ENCODE measurements around the gene ASTN2. TPM values are rescaled to one million over a fixed set of nuclear protein-coding genes. Genes with fewer than 3 reads are reported as not detected.

ASTN2 gene
- total RNA-seq, 1 donor from 2014 or later: 29.0 TPM

DNA sequence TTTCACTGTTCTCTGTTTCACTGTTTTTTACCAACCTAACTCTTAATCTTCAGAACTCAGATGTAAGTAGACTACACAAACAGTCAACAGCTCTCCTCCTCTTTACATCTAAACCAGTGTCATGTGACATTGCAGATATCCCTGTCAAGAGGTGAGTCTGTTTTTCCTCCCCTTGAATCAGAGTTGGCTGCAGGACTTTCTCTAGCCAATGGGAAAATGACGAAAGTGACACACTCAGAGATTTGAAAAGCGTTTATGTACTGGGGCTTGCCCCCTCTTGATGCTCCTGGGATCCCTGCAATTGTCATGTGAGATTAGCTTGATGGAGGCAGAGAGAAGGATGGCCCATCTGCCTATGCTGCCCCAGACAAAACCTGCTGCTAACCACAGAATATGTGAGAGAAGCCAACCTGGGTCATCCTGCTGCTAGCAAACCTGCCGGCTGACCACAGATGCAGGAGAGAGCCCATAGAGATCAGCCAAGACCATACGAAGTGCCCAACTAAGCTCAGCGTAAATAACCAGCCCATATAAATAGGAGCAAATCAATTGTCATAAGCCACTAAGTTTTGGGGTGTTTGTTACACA is 111.1 kb downstream of the ASTN2 start:
- Mint-ChIP-seq H3K4me1 (ENCODE audit: low read depth) (peaks cover 14% of the 10 kb centered on the region), H3K27me3 (peaks cover 2% of the 10 kb centered on the region), H3K9me3 (ENCODE audit: low read depth) (no peaks in the 10 kb centered on the region), H3K36me3 (ENCODE audit: insufficient read depth) (no peaks in the 10 kb centered on the region), H3K4me3 (ENCODE audit: low read depth) (no peak overlapping the region), H3K27ac (no peak overlapping the region)
- no peak for DNase-seq (ENCODE audit: low spot score, unreplicated experiment)
- TF ChIP-seq, protein P1, sequence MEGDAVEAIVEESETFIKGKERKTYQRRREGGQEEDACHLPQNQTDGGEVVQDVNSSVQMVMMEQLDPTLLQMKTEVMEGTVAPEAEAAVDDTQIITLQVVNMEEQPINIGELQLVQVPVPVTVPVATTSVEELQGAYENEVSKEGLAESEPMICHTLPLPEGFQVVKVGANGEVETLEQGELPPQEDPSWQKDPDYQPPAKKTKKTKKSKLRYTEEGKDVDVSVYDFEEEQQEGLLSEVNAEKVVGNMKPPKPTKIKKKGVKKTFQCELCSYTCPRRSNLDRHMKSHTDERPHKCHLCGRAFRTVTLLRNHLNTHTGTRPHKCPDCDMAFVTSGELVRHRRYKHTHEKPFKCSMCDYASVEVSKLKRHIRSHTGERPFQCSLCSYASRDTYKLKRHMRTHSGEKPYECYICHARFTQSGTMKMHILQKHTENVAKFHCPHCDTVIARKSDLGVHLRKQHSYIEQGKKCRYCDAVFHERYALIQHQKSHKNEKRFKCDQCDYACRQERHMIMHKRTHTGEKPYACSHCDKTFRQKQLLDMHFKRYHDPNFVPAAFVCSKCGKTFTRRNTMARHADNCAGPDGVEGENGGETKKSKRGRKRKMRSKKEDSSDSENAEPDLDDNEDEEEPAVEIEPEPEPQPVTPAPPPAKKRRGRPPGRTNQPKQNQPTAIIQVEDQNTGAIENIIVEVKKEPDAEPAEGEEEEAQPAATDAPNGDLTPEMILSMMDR (IDR thresholded peaks at IDR 0.05; ENCODE audit: unreplicated experiment): no peak

DNA sequence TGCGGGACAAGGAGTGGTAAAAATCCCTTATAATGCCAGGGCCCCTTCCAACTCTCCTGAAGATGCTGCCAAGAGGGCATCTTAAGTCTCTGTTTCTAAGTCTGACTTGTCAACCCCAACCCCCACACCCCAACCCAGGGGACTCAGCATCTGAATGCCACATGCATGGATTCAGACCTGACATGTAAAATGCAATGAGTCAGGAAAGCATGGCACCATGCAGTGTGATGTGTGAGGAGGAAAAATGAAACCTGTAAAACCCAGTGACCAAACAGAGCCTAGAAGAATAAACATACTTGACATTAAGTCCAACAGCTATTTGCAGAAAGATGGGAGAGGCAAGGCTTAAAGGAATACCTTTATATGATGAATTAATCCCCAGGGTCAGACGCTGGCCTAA is 112.4 kb downstream of the ASTN2 start:
- Mint-ChIP-seq H3K27me3 (no peaks in the 10 kb centered on the region), H3K9me3 (ENCODE audit: low read depth) (no peaks in the 10 kb centered on the region), H3K4me3 (ENCODE audit: low read depth) (no peak overlapping the region), H3K4me1 (ENCODE audit: low read depth) (peaks cover 12% of the 10 kb centered on the region), H3K27ac (no peak overlapping the region), H3K36me3 (ENCODE audit: insufficient read depth) (no peaks in the 10 kb centered on the region)
- no peak for DNase-seq (ENCODE audit: low spot score, unreplicated experiment)
- TF ChIP-seq, protein P1 (IDR thresholded peaks at IDR 0.05; ENCODE audit: unreplicated experiment): no peak

DNA sequence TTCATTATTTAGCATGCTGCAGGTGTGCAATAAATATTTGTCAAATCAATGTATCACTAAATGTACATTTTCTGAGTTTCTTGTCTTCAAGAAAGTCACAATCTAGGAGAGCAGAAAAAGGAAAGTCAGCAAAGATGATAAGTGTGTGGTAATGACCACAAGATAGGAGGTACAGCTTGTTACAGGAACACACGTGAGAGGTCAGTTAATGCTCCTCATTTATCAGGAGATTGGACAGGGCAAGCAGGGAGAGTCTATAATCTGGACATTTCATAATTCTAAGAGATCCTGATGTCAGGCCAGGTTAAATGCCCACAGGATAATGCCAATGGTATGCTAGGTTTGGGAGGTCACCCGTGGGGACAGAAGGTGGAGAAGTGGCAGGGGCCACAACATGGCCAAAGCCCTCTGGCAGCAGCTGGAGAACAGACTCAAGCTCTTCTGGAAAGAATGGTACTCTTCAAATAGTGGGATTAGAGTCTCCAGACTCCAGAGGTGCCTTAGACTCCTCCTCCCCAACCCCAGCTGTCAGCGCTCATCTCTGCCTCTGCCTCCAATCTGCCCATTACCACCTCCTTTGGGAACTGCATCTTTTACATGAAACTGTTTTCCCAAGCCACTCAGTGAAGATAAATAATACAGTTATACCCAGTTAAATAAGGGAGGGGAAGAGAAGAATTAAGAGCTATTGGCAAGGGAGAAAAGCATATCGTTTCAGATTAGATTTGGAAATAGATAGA is 114.3 kb downstream of the ASTN2 start:
- H3K9me3 Mint-ChIP-seq (ENCODE audit: low read depth): no peaks in the 10 kb centered on the region
- no peak overlapping the region for H3K27ac Mint-ChIP-seq

DNA sequence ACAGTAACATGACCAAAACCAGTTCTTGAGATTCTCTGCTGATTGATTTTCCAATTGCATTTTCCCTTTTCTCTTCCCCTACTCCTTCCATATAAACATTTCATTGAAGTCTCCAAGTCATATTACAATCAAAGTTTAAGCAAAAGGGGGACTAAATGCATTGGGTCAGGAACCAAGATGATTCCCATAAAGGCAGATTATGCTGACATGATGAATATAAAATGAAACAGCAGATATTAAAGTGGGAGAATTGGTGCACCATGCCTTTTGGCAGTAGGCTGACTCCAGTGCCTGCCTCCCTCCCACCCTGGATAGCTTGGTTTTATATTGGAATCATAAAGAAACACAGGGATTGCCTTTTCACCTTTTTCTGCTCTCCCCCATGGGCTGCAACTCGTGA is 118.4 kb downstream of the ASTN2 start:
- H3K4me1 Mint-ChIP-seq (ENCODE audit: low read depth): peaks cover 2% of the 10 kb centered on the region
- H3K9me3 Mint-ChIP-seq (ENCODE audit: low read depth): no peaks in the 10 kb centered on the region
- no peak overlapping the region for H3K4me3 Mint-ChIP-seq (ENCODE audit: low read depth)
- H3K27ac Mint-ChIP-seq: no peak overlapping the region
- no peaks in the 10 kb centered on the region for H3K27me3 Mint-ChIP-seq
- peaks cover 2% of the 10 kb centered on the region for H3K36me3 Mint-ChIP-seq (ENCODE audit: insufficient read depth)
- TF ChIP-seq, protein P1 (IDR thresholded peaks at IDR 0.05; ENCODE audit: unreplicated experiment): no peak
- DNase-seq (ENCODE audit: low spot score, unreplicated experiment): no peak

More for the DNA sequence above, 114.3 kb downstream of the ASTN2 start:
- H3K36me3 Mint-ChIP-seq (ENCODE audit: insufficient read depth): peaks cover 2% of the 10 kb centered on the region
- no peak for DNase-seq (ENCODE audit: low spot score, unreplicated experiment)
- TF ChIP-seq, protein P1 (IDR thresholded peaks at IDR 0.05; ENCODE audit: unreplicated experiment): no peak
- H3K27me3 Mint-ChIP-seq: no peaks in the 10 kb centered on the region
- peaks cover 11% of the 10 kb centered on the region for H3K4me1 Mint-ChIP-seq (ENCODE audit: low read depth)
- no peak overlapping the region for H3K4me3 Mint-ChIP-seq (ENCODE audit: low read depth)

DNA sequence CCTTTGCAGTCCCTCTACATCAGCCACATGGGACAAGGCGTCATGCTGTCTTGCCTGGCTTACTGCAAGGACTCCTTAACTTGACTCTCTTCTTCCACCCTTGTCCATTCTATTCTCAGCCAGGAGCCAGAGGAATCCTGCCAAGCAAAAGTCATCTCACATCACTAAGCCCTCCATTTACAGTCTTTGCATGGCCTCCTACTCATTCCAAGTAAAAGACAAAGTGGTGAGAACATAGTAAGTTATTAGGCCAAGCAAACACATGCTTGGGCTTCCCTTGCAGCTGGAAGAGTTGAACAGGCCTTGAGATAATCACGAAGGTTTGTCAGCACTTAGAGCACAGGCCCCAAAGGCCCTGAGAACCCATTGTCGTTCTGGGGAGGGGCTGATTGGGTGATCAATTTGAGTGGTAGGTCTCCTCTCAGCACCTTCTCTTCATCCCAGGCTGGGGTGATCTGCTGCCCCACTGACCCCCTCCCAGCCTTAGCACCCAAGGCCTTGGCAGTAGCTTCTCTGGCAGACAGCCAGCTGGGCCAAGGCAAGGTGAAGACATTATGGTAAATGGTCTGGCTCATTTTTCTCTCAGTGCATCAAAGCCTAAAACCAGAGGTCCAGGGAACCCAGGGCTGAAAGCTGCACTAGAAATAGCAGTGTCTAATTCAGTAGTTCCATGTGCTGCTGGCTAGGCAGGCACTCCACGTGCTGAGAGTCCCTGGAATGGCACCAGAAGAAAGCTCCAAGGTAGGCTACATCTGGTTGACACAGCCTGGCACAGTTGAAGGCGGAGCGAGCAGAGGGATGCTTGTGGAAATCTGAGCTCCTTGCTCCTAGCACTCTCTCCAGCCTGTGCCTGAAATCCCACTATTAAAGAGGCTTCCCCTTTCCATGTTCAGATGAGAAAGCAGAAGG is 121.4 kb downstream of the ASTN2 start:
- H3K27ac Mint-ChIP-seq: no peak overlapping the region
- H3K4me3 Mint-ChIP-seq (ENCODE audit: low read depth): no peak overlapping the region
- H3K9me3 Mint-ChIP-seq (ENCODE audit: low read depth): no peaks in the 10 kb centered on the region
- H3K36me3 Mint-ChIP-seq (ENCODE audit: insufficient read depth): peaks cover 2% of the 10 kb centered on the region
- no peak for DNase-seq (ENCODE audit: low spot score, unreplicated experiment)
- peaks cover 2% of the 10 kb centered on the region for H3K4me1 Mint-ChIP-seq (ENCODE audit: low read depth)
- TF ChIP-seq, protein P1 (IDR thresholded peaks at IDR 0.05; ENCODE audit: unreplicated experiment): no peak
- no peaks in the 10 kb centered on the region for H3K27me3 Mint-ChIP-seq

Data from progenitor cell of endocrine pancreas (in vitro differentiated cells).